ENCODE measurements around the gene CPAMD8. TPM values are rescaled to one million over a fixed set of nuclear protein-coding genes. Genes with fewer than 3 reads are reported as not detected.

CPAMD8 gene
- total and polyA plus RNA-seq, 2 donors (not counting 1 experiment from before 2014, with no cell fraction given) = 1.1 to 2.7 TPM

GRCh38 chr19:16880884-16881554 lies 145.6 kb downstream of the CPAMD8 start:
- peaks cover 0 to 64% (median 24%) of the 10 kb centered on the region in 3 donors for H3K9me3 ChIP-seq (ENCODE audit: control extremely low read depth in 1 of 3, control insufficient read depth in 2 of 3, insufficient read depth in 1 of 3, low read length in 2 of 3)
- H3K4me1 ChIP-seq (ENCODE audit: control insufficient read depth in 2 of 2, insufficient read depth in 2 of 2, low read length in 2 of 2) = no peaks in the 10 kb centered on the region
- H2AFZ ChIP-seq (ENCODE audit: insufficient read depth, low read depth, low read length, poor library complexity, severe bottlenecking) = no peak overlapping the region
- DNase-seq = no peak
- intact Hi-C loops (cut with micrococcal nuclease) = no loop called here
- peaks cover 3% of the 10 kb centered on the region for H3K79me2 ChIP-seq (ENCODE audit: control insufficient read depth, insufficient read depth, low read length)
- TF ChIP-seq, protein P1, sequence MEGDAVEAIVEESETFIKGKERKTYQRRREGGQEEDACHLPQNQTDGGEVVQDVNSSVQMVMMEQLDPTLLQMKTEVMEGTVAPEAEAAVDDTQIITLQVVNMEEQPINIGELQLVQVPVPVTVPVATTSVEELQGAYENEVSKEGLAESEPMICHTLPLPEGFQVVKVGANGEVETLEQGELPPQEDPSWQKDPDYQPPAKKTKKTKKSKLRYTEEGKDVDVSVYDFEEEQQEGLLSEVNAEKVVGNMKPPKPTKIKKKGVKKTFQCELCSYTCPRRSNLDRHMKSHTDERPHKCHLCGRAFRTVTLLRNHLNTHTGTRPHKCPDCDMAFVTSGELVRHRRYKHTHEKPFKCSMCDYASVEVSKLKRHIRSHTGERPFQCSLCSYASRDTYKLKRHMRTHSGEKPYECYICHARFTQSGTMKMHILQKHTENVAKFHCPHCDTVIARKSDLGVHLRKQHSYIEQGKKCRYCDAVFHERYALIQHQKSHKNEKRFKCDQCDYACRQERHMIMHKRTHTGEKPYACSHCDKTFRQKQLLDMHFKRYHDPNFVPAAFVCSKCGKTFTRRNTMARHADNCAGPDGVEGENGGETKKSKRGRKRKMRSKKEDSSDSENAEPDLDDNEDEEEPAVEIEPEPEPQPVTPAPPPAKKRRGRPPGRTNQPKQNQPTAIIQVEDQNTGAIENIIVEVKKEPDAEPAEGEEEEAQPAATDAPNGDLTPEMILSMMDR (IDR thresholded peaks at IDR 0.05) = no peak
- no peak for TF ChIP-seq EZH2 (IDR thresholded peaks at IDR 0.05; ENCODE audit: borderline replicate concordance, insufficient read depth, low read depth, low read length, poor library complexity, severe bottlenecking)
- CTCF ChIA-PET = no interaction called here
- no peak for ATAC-seq (ENCODE audit: low read depth)
- no peaks in the 10 kb centered on the region for H4K20me1 ChIP-seq (ENCODE audit: control insufficient read depth, insufficient read depth, low read length, poor library complexity, severe bottlenecking)
- no peak overlapping the region for H3K9ac ChIP-seq (ENCODE audit: low read length)
- no peak overlapping the region for H3K27ac ChIP-seq (ENCODE audit: low read length in 2 of 2)
- POLR2A ChIA-PET = no interaction called here
- no peak overlapping the region for H3K4me3 ChIP-seq (ENCODE audit: control extremely low read depth in 1 of 5, extremely low read depth in 1 of 5, insufficient read depth in 1 of 5, low read depth in 2 of 5, low read length in 4 of 5)
- Mint-ChIP-seq H3K9me3 (ENCODE audit: insufficient read depth) (peaks cover 7% of the 10 kb centered on the region), H3K4me1 (peaks cover 5% of the 10 kb centered on the region), H3K4me3 (no peak overlapping the region), H3K27ac (no peak overlapping the region), H3K27me3 (no peaks in the 10 kb centered on the region)
- 96% methylated on average over 8 of the region's 8 CpGs for WGBS (ENCODE audit: insufficient coverage)
- H3K36me3 ChIP-seq (replicated peaks in 1 of 2; ENCODE audit: control extremely low read depth in 1 of 2, control insufficient read depth in 1 of 2, extremely low read depth in 1 of 2, insufficient read depth in 2 of 2, low read length in 1 of 2) = peaks cover 0 to 42% of the 10 kb centered on the region in 2 experiments
- no peaks in the 10 kb centered on the region for H3K27me3 ChIP-seq (replicated peaks in 1 of 4; ENCODE audit: control extremely low read depth in 1 of 4, control insufficient read depth in 3 of 4, insufficient read depth in 4 of 4, low read length in 3 of 4)
- no peak overlapping the region for H3K4me2 ChIP-seq (replicated peaks; ENCODE audit: low read depth, low read length, poor library complexity, severe bottlenecking)

GRCh38 chr19:16878181-16878965 lies 148.2 kb downstream of the CPAMD8 start:
- intact Hi-C loops (cut with micrococcal nuclease) = no loop called here

More at GRCh38 chr19:16878181-16878965, 148.2 kb downstream of the CPAMD8 start:
- ChIA-PET CTCF (no interaction called here), POLR2A (no interaction called here)
- DNase-seq = no peak
- Histone ChIP-seq H3K4me1 (ENCODE audit: control insufficient read depth in 2 of 2, insufficient read depth in 2 of 2, low read length in 2 of 2) (no peaks in the 10 kb centered on the region), H2AFZ (ENCODE audit: insufficient read depth, low read depth, low read length, poor library complexity, severe bottlenecking) (no peak overlapping the region), H3K4me3 (ENCODE audit: control extremely low read depth in 1 of 5, extremely low read depth in 1 of 5, insufficient read depth in 1 of 5, low read depth in 2 of 5, low read length in 4 of 5) (no peak overlapping the region), H3K79me2 (ENCODE audit: control insufficient read depth, insufficient read depth, low read length) (peaks cover 28% of the 10 kb centered on the region), H3K27me3 (replicated peaks in 1 of 4; ENCODE audit: control extremely low read depth in 1 of 4, control insufficient read depth in 3 of 4, insufficient read depth in 4 of 4, low read length in 3 of 4) (no peaks in the 10 kb centered on the region), H3K9ac (ENCODE audit: low read length) (no peak overlapping the region), H3K4me2 (replicated peaks; ENCODE audit: low read depth, low read length, poor library complexity, severe bottlenecking) (no peak overlapping the region), H3K9me3 (ENCODE audit: control extremely low read depth in 1 of 3, control insufficient read depth in 2 of 3, insufficient read depth in 1 of 3, low read length in 2 of 3) (peaks cover 0 to 58% (median 24%) of the 10 kb centered on the region in 3 donors), H3K36me3 (replicated peaks in 1 of 2; ENCODE audit: control extremely low read depth in 1 of 2, control insufficient read depth in 1 of 2, extremely low read depth in 1 of 2, insufficient read depth in 2 of 2, low read length in 1 of 2) (peaks cover 0 to 43% of the 10 kb centered on the region in 2 experiments), H4K20me1 (ENCODE audit: control insufficient read depth, insufficient read depth, low read length, poor library complexity, severe bottlenecking) (peaks cover 15% of the 10 kb centered on the region), H3K27ac (ENCODE audit: low read length in 2 of 2) (no peak overlapping the region)
- H3K27me3 Mint-ChIP-seq = no peaks in the 10 kb centered on the region
- no peak overlapping the region for H3K4me3 Mint-ChIP-seq
- H3K4me1 Mint-ChIP-seq = peaks cover 20% of the 10 kb centered on the region
- TF ChIP-seq, protein P1 (IDR thresholded peaks at IDR 0.05) = no peak
- TF ChIP-seq EZH2 (IDR thresholded peaks at IDR 0.05; ENCODE audit: borderline replicate concordance, insufficient read depth, low read depth, low read length, poor library complexity, severe bottlenecking) = no peak
- WGBS (ENCODE audit: insufficient coverage) = 98% methylated on average over 55 of the region's 55 CpGs
- ATAC-seq (ENCODE audit: low read depth) = no peak
- H3K9me3 Mint-ChIP-seq (ENCODE audit: insufficient read depth) = peaks cover 7% of the 10 kb centered on the region
- no peak overlapping the region for H3K27ac Mint-ChIP-seq
